GM15510 (cell line): ENCODE measurements around the gene CIT.

Source experiments
- POLR2A ChIP-seq: IDR thresholded peaks from 3 replicates; pipeline ENCODE4 v1.6.1; 2011; ENCODE audit warnings: borderline replicate concordance; ENCODE audit not compliant: insufficient read length; ENCODE audit errors: extremely low read depth

The CIT gene

DNA sequence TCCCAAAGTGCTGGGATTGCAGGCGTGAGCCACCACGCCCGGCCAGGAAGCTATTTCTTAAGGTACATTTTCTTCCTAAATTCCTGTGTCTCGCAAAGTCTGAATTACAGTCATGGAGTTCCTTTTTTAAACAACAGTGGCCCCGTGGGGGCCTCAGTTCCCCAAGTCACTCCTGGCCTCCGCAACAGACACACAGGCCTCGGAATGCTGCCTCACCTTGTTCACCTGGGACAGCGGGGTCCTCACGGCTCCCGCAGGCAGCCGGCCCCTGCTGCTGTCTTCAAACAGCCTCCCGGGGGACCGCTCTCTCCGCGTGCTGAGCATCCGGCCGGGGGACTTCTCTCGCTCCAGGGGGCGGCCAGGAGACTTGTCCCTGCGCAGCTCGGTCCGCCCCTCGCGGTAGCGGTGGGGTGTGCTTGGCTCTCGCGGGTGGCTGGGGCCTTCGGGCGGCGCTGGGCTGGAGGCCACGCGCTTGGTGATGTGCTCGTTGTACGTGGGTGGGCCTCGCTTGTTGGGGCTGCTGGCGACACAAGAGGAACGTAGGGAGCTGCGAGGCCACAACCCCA is 187.1 kb downstream of the CIT start:
- TF ChIP-seq POLR2A: no peak

DNA sequence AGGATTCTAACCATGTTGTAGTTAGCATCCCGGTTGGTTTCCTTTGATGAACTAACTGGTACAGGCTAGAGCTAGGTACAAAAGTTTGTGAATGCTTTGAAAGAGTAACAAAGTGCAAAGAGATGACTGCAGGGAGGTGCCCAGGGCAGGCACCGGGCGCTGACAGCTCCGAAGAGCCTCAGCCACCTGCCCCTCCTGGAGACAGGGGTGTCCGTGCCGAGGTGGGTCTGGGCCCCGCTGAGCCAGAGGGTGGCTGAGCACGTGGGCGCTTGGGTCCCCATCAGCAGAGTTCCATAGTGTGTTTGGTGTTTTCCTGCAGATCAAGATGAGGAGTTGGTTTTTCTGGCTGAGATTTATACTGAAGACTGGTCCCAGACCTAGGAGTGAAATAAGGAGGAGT is 189.2 kb downstream of the CIT start:
- TF ChIP-seq POLR2A: no peak

DNA sequence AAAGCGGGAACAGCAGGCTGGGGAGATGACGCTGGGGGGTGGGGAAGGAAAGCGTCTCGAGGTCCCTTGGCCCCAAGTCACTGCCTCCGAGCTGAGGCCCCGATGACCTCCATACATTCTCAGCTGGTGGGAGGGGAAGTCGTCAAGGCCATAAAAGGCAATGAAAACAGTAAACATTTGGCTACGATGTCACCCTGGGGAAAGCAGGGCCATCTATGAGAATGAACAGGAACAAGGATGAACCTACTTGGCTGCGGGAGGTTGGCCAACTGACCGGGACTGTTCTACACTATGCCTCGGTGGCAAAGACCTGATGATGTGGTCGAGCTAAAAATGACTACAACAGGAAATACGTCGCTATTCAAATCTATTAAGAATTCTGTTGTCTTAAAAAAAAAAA is 189.7 kb downstream of the CIT start:
- TF ChIP-seq POLR2A: no peak

DNA sequence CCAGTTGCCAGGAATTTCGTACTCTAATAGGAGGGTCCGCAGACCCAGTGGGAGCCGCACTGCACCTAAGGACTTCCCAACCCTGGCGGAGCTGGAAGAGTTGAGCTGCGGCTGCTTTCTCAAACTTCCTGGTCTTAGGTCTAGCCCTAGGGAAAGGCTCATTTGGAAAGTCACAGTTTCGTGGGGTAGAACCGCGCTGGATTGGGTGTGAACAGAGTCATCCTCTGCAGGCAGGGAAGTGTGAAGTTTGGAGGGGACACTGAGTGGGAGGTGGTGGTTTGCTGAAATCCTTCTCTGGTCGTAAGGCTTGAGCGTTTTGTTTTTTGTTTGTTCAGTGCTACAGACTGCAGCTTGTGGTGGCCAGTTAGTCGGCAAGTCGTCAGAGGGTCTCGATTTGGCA is 190.3 kb downstream of the CIT start:
- no peak for TF ChIP-seq POLR2A

DNA sequence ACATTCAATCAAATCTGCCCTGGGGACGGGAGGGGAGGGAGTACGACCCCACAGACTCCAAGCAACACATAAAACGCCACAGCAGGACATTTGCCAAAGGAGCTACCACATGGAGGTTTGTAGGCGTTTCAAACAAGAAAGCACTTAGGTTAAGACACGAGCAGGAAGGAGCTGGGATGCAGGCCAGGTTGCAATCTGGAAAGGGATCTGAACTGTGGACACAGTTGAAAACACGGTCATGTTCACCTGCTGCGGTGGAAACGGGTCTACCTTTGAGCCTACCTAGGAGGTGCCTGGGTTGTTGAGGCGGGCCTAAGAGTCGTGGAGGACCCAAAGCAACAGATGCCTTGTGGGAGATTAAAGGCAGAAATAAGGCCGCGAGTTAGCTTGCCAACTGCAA is 190.8 kb downstream of the CIT start:
- TF ChIP-seq POLR2A: no peak

DNA sequence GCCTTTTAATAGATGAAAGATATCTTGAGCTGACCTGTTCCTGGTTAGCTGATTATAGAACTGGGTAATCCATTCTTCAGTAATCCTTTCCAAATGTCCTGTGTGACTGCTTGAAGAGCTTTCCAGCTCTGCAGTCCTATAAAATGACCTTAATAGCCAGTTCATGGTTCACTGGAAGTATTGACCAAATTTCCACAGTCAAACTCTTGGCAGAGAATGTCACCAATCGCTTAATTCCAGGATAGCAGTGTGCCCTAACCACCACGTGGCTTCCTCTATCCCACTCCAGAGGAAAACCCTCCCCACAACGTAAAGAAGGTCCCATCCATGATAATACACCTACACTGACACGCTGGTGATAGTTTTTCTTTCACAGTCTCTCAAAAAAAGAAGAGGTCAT is 191.7 kb downstream of the CIT start:
- TF ChIP-seq POLR2A: no peak

DNA sequence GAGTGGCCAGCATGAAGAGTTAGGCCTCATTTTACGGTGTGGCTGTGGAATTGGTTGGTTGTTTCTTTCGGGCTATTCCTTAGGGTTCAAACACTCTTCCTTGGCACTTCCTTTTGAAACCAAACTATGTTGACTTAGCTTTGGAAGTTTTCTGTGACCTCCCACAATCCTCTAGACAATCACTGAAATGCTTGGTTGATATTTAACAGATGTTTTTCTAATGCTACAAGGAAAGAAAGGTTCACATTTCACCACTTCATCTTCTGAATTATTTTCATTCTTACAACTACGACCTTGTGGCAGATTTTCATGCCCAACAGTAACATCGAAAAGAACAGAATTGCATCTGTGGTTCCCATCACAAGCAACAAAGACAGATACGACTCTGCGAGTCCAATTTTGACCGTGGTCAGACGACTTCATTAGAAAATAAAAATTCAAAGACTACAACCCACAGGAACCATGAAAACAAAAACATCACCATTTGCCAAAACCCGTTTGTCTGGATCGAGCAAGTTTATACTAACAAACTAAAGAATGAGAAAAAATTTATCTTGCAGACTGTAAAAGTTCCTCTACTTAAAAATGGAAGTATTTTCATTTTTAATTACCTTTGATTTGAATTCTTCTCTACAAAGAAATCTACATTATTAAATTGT is 192.3 kb downstream of the CIT start:
- TF ChIP-seq POLR2A: no peak

DNA sequence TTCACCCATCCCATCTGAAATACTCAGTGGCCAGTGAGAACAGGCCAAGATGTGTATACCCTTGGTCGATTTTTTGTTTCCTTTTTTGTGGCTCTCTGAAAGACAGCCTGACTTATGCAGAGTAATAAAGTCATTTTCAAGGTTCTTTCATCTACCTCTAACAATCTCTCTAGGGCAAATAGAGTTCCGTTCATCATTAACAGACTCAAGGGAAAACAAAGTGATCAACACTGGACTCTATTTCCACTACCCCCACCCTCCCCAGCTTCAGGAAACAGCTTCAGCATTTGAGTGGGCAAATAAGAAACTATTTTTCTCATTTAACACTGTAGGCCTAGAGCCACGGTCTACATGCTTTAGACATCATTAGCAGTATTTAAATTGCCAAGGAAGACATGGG is 193.3 kb downstream of the CIT start:
- no peak for TF ChIP-seq POLR2A

DNA sequence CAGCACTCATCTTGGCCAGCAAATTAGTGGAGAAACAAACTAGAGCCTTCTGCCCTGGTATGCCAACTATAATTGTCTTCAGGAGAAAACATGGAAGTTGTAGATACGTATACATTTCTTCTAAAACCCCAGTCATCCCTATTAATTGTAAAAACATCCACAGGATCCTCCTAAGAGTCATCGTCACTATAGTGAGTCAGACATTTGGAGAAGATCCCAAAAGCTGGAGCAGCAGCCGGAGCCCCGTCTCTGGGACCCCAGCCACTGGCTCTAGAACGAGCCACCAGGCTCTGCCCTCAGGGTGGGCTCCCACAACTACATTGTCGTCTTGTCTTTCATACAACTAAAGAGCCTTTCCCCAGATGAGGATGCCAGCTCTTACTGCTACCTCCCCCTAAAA is 193.7 kb downstream of the CIT start:
- TF ChIP-seq POLR2A: no peak

DNA sequence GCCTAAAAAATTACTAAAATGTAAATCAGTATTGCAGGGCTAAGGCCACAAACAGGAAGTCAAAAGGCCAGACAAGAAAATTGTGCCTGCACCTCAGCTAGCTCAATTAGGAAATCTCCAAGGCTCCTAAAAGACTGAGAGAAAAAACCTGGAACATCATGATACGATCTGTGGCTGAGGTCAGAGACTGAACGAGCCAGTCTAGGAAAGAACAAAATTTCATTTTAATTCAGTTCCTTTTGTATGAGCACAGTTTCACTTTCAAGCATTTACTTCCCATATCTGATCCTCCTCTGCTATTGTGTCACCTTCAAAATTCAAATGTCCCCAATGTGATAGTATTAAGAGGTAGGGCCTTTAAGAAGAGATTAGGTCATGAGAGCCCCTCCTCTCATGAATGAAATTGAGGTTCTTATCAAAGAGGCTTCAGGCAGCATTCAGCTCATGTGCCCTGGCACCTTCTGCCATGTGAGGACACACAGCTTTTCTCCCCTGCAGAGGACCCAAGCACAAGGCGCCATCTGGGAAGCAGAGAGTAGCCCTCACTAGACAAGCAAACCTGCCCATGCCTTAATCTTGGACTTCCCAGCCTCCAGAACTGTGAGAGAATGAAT is 194.4 kb downstream of the CIT start:
- TF ChIP-seq POLR2A: no peak

DNA sequence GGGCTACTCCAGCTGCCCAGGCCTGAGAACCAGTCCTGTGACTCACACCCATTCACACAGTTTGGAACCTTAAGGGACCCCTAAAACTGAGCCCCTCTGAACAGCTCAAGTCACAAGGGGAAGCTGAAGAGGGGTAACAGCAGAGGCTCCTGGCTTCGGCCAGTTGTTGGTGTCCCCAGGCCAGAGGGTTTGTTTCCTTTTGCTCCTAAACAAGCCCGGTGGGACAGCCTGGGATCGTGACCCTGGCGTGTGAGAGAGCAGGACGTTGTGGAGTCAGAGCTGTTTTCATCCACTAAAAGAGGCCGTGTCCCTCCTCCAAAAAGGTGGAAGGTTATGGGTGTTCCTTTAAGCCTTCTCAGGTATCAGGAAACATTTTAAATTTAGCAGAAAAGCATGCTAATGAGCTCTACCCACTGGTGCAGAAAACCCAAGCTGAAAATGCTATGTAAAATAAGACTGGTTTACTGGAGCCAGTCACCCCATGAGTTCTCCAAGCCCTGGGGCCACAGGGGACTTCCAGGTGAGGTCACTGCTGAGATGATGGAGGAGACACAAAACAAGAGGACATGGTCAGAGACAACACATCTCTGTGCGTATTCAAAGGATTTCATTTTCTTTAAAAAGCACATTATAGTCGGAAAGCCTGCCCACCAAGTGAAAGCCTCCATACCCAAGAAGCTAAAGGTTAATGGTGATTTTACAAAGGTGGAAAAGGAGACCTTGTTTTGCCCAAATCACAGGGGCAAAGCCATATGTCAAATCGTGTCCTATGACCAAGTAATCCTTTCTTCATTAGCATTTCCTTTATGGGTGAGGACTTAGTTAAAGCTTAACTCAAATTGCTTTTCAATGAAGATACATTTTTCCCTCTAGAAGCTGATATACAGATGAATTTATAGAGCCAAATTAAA is 195.1 kb downstream of the CIT start:
- TF ChIP-seq POLR2A: no peak

DNA sequence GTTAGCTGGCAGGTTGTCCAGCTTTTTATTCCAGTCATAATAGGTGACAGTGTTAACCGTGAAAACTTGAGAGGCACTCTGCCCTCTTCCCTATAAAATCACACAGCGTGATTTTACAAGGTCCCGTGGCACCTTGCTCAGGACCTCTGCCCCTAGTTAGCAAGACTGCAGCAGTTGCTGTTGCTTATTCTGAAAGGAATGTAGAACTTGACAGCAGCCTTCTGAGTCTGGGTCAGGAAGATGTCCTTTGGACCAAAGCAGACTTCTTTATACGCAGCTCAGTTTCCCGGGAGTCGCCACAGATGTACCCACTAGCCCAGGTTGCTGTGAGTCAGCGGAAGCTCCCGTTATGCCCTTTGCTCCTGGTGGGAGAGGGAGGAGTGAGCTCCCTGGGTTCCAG is 196.0 kb downstream of the CIT start:
- TF ChIP-seq POLR2A: no peak

DNA sequence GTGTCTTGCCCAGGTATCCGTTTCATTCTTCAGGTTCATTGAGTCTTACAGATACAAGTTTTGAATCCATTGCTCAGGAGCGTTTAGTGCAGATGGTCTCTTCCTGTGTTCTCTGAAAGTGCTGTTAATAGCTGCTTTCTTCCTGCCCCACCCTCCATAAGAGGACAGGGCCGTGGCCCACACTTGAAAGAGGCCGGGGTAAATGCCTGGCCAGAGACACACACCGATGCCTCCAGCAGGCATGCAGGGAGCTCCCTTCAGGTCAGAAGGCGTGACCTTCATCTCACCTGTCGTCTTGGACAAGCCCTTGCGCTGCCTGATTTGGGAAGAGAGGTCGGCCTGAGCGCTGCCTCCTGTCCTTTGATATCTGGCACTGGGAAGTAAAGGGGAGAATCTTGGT is 197.6 kb downstream of the CIT start:
- no peak for TF ChIP-seq POLR2A

DNA sequence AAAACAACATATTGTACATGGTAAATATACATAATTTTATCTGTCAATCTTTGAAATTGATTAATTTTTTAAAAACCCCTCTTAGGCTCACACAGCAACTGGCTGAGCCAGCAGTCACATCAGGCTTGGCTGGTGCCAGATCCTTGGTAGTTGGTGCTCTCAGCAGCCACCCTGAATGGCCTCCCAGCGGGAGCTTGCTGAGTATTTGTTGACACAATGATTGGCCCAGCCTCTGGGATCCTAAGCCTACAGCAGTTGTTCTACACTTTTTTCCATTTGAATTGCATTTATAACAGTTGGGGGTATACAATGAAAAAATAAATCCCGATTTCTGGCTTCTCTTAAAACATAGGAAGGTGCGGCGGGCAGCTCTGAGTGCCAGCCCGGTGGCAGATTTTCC is 198.0 kb downstream of the CIT start:
- TF ChIP-seq POLR2A: no peak

DNA sequence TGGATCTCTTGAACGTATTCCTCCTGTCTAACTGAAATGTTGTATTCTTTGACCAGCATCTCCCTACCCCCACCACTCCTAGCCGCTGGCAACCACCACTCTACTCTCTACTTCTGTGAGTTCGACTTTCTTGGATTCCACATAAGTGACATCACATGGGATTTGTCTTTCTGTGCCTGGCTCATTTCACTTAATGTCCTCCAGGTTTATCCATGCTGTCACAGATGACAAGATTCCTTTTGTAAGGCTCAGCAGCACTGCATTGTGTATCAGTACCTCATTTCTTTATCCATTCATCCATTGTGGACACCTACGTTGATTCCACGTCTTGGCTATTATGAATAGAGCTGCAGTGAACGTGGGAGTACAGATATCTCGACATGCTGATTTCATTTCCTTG is 198.7 kb downstream of the CIT start:
- no peak for TF ChIP-seq POLR2A
